GM23338 (cell line): ENCODE measurements around the gene DTD2. TPM values are rescaled to one million over a fixed set of nuclear protein-coding genes. Genes with fewer than 3 reads are reported as not detected.

Source experiments
- CREB1 ChIP-seq: fragments of 250-450 bp; sonication (Bioruptor Pico); IDR thresholded peaks from 2 replicates; pipeline ENCODE4 v1.5.0; 2020; ENCODE audit warnings: low read depth, mild to moderate bottlenecking, moderate library complexity
- ETS1 ChIP-seq: IDR thresholded peaks from 2 replicates; pipeline ENCODE4 v1.6.1; 2016; ENCODE audit warnings: antibody characterized with exemption
- POLR2AphosphoS5 ChIP-seq: IDR thresholded peaks from 2 replicates; pipeline ENCODE4 v1.6.1; 2016; ENCODE audit warnings: antibody characterized with exemption, low read depth
- ZNF331 ChIP-seq: fragments of 250-450 bp; sonication (Bioruptor Pico); IDR thresholded peaks from 2 replicates; pipeline ENCODE4 v1.5.0; 2020; ENCODE audit warnings: low read depth, mild to moderate bottlenecking, moderate library complexity
- ZNF462 ChIP-seq: fragments of 250-450 bp; sonication (Bioruptor Pico); IDR thresholded peaks from 2 replicates; pipeline ENCODE4 v1.5.0; 2020; ENCODE audit warnings: mild to moderate bottlenecking, moderate library complexity
- polyA plus RNA-seq: library from polyadenylated mRNA; unstranded; fragments of >200 nt; fragmentation: Nextera tagmentation; extraction: Ambion mirVana; gene quantifications from 2 replicates; pipeline ENCODE4 v1.2.1, GENCODE V29; 2016
- total RNA-seq: library from RNA; depleted of rRNA; stranded (reverse); fragments of >200 nt; shearing (Covaris generic); gene quantifications from 2 replicates; pipeline ENCODE4 v1.2.3, GENCODE V29; 2014; rRNA removed

Gene DTD2
- total and polyA plus RNA-seq, 2 experiments from 2014 or later, result 6.3 to 37.5 TPM

GRCh38 chr14:31400031-31400638 is 57.2 kb downstream of the DTD2 start (continued):
- no peak for TF ChIP-seq ZNF462 (CRISPR knock-in tag)
- TF ChIP-seq CREB1, result no peak
- no peak for TF ChIP-seq POLR2AphosphoS5
- no peak for TF ChIP-seq ZNF331
- no peak for TF ChIP-seq ETS1

Other genes starting within 250 kb of the DTD2 start
- gene HECTD1, start 249.7 kb downstream of the DTD2 start, total RNA-seq, result 132 and 134 TPM in 2 replicates
- gene HECTD1, start 249.7 kb downstream of the DTD2 start, polyA plus RNA-seq, result 35.2 and 42.1 TPM in 2 replicates
- 21.6 and 25.8 TPM in 2 replicates for gene HEATR5A, start 37.0 kb downstream of the DTD2 start, total RNA-seq
- 32.5 and 39.9 TPM in 2 replicates for gene HEATR5A, start 37.0 kb downstream of the DTD2 start, polyA plus RNA-seq
- gene GPR33, start 30.5 kb upstream of the DTD2 start, total RNA-seq, result not detected in 2 replicates
- not detected in 2 replicates for gene GPR33, start 30.5 kb upstream of the DTD2 start, polyA plus RNA-seq
- gene NUBPL, start 103.9 kb upstream of the DTD2 start, total RNA-seq, result 20.7 and 21.4 TPM in 2 replicates
- 6.0 and 6.1 TPM in 2 replicates for gene NUBPL, start 103.9 kb upstream of the DTD2 start, polyA plus RNA-seq